ENCODE results near the gene SLC22A8.

Gene SLC22A8

DNA sequence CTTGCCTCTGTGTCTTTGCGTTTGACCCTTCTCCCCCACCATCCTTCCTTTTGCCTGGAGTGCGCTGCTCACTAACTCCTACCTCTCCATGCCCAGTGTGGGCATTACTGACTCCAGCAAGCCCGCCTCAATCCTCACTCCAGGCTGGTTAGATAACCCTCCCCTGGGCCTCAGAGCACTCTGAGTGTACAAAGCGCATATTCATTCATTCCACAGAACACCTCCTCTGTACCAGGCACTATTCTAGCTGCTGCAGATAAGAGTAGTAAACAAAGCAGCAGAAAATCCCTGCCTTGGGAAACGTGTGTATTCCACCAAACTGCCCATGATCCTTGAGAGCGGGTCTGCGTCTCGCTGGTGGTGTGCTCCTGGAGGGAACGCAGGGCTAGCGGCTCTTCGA lies 3.2 kb downstream of the SLC22A8 start:
- no peak overlapping the region for H3K4me3 ChIP-seq (replicated peaks in 1 of 2; ENCODE audit: low read depth in 2 of 2, low read length in 2 of 2)
- DNase-seq (ENCODE audit: low read depth in 2 of 2) = no peak
- TF ChIP-seq, protein P1, sequence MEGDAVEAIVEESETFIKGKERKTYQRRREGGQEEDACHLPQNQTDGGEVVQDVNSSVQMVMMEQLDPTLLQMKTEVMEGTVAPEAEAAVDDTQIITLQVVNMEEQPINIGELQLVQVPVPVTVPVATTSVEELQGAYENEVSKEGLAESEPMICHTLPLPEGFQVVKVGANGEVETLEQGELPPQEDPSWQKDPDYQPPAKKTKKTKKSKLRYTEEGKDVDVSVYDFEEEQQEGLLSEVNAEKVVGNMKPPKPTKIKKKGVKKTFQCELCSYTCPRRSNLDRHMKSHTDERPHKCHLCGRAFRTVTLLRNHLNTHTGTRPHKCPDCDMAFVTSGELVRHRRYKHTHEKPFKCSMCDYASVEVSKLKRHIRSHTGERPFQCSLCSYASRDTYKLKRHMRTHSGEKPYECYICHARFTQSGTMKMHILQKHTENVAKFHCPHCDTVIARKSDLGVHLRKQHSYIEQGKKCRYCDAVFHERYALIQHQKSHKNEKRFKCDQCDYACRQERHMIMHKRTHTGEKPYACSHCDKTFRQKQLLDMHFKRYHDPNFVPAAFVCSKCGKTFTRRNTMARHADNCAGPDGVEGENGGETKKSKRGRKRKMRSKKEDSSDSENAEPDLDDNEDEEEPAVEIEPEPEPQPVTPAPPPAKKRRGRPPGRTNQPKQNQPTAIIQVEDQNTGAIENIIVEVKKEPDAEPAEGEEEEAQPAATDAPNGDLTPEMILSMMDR (IDR thresholded peaks at IDR 0.05; ENCODE audit: low read depth, low read length) = no peak

DNA sequence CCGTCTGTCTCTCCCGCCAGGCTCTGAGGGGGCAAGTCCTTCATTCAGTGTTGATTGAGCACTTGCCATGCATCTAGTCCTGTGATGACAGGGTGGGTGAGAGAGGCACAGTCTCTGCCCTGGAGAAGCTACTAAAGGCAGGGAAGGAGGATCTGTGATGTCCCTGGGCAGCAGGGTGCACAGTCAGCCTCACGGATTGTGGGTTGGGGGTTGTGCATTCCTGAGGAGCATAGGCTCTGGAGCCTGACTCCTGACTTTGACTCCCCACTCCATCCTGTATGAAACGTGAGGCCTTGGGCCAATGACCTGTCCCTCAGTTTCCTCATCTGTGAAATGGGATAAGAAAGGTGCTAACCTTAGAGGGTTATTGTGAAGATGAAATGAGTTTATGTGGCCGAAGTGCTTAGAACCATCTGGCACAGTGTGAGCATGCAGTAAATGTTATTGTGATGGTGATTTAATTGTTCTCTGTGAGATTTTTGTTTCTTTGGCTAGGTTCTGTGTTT lies 4.7 kb downstream of the SLC22A8 start:
- TF ChIP-seq, protein P1 (IDR thresholded peaks at IDR 0.05; ENCODE audit: low read depth, low read length) = no peak
- H3K4me3 ChIP-seq (replicated peaks in 1 of 2; ENCODE audit: low read depth in 2 of 2, low read length in 2 of 2) = no peak overlapping the region
- DNase-seq (ENCODE audit: low read depth in 2 of 2) = no peak

DNA sequence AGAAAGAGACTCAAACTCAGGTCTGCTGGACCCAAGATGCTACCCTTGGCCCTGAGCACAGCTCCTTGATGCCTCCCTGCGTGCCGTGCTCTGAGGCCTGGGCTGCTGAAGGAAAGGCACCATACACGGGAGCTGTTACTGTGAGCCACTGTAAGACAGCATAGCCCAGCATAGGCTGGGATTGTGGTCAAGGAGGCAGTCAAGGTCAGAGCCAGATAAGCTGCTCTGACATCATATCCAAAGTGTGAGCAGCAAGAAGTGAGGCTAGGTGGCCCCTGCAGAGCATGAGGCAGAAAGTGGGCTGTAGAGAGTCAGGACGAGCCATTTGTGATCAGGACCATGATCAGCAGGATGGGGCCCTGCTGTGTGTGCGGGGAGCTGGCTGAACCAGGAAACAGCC lies 7.7 kb downstream of the SLC22A8 start:
- no peak for DNase-seq (ENCODE audit: low read depth in 2 of 2)

DNA sequence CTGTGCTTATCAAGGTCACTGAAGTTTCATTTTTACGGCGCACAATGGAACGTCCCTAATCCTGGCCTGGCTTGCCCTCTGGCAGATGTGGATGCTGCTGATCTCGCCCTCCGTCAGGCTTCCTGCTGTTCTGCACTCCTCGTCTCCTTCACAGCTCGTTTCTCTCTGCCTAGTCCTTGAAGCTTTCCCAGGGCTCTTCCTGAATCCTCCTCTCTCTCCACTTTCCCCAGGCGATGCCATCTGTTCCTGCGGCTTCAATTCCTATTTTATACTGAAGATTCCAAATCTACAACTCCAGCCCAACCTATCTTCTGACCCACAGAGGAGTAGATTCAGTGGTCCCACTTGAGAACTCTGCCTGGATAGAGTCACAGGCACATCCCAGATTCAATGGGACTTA lies 14.2 kb downstream of the SLC22A8 start:
- no peak for DNase-seq (ENCODE audit: low read depth in 2 of 2)
- no peak overlapping the region for H3K4me3 ChIP-seq (replicated peaks in 1 of 2; ENCODE audit: low read depth in 2 of 2, low read length in 2 of 2)
- TF ChIP-seq, protein P1 (IDR thresholded peaks at IDR 0.05; ENCODE audit: low read depth, low read length) = no peak

More for the DNA sequence above, 7.7 kb downstream of the SLC22A8 start:
- TF ChIP-seq, protein P1 (IDR thresholded peaks at IDR 0.05; ENCODE audit: low read depth, low read length) = no peak
- no peak overlapping the region for H3K4me3 ChIP-seq (replicated peaks in 1 of 2; ENCODE audit: low read depth in 2 of 2, low read length in 2 of 2)

DNA sequence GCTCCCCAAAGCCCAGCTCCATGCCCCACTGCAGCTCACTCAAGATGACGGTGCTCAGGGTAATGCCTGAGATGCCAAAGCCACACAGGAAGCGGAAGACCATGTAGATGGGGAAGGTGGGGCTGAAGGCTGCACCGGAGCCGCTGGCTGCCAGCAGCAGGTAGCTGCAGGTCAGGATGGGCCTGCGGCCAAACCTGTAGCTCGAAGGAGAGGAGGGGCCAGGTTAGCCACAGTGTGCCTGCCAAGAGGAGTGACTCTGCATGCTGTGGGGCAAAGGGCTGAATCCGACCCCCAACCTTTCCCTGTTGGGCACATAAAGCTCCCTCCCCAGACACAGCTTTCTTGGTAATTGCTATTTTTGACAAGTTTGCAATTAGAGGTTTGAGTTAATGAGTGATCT lies 16.0 kb downstream of the SLC22A8 start:
- TF ChIP-seq, protein P1 (IDR thresholded peaks at IDR 0.05; ENCODE audit: low read depth, low read length) = no peak
- no peak overlapping the region for H3K4me3 ChIP-seq (replicated peaks in 1 of 2; ENCODE audit: low read depth in 2 of 2, low read length in 2 of 2)
- no peak for DNase-seq (ENCODE audit: low read depth in 2 of 2)

DNA sequence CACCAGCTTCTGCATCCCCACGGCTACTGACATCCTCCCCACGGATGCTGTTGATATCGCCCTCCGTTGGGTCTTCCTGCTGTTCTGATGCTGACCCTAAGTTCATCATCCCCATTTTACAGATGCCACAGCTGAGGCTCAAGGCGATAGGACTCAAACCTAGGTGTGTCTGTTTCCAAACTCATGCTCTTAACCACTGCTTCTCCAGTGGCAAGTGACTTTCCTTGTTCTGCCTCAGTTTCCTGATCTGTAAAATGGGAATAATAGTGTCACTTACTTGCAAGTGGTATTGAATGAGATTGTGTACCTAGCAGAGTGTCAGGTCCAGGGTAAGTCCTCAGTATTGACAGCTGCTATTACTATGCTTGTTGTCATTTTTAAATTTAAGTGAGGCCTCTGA lies 16.5 kb downstream of the SLC22A8 start:
- H3K4me3 ChIP-seq (replicated peaks in 1 of 2; ENCODE audit: low read depth in 2 of 2, low read length in 2 of 2) = no peak overlapping the region
- TF ChIP-seq, protein P1 (IDR thresholded peaks at IDR 0.05; ENCODE audit: low read depth, low read length) = no peak
- no peak for DNase-seq (ENCODE audit: low read depth in 2 of 2)

DNA sequence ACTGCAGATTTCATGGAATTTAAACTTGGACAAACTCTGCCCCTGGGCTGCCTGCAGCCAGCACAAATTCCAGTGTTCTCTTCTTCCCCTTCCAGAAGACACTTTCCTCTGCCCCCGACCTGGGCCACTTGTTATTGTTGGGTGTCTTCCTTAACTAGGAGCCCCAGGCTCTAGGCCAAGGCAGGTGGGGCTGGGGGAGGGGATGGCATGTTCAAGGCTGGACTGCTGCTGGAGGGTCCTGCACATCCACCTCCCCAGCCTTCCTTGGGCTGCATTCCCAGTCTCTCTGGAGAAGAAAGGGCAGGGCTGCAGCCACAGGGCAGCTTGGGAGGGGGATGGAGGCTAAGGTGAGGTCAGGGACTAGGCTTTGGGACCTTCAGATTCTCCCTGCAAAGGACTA lies 19.4 kb downstream of the SLC22A8 start:
- TF ChIP-seq, protein P1 (IDR thresholded peaks at IDR 0.05; ENCODE audit: low read depth, low read length) = no peak
- no peak for DNase-seq (ENCODE audit: low read depth in 2 of 2)
- H3K4me3 ChIP-seq (replicated peaks in 1 of 2; ENCODE audit: low read depth in 2 of 2, low read length in 2 of 2) = no peak overlapping the region

Measured in cardiac fibroblast (primary cell).